AG10803 (cell line): ENCODE results near the gene TMEM204.

Experiments
- DNase-seq: peaks from one replicate; pipeline ENCODE4 v3.0.0; 2010; ENCODE audit warnings: low read depth
- H3K4me3 ChIP-seq: 2 replicates; pipeline ENCODE4 v1.5.1; 2011; ENCODE audit warnings: mild to moderate bottlenecking, low read length, control low read depth
- TF ChIP-seq, protein P1 (sequence below): conservative IDR thresholded peaks from 2 replicates; pipeline ENCODE4 v1.5.1; 2011; ENCODE audit warnings: mild to moderate bottlenecking, low read length, control low read depth, inconsistent platforms

Gene TMEM204

DNA sequence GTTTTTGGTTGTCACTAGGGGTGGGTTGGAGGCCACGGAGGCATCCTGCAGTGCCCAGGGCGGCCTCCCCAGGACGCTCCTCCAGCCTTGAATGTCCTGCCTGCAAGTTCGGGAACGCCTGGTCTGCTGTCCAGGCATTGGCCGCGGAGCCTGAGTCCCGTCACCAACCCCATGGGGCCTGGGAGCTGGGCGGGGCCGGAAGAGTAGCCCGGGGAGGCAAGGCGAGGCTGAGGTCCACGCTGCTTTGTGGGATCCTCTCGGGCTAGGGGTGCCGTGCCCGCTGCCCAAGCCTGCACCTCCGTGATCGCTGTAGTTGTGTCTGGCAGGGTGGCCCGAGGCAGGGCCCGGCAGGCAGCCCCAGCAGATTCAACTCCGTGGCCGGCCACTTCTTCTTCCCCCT, 27.6 kb upstream of the TMEM204 start:
- no peak overlapping the region for H3K4me3 ChIP-seq

DNA sequence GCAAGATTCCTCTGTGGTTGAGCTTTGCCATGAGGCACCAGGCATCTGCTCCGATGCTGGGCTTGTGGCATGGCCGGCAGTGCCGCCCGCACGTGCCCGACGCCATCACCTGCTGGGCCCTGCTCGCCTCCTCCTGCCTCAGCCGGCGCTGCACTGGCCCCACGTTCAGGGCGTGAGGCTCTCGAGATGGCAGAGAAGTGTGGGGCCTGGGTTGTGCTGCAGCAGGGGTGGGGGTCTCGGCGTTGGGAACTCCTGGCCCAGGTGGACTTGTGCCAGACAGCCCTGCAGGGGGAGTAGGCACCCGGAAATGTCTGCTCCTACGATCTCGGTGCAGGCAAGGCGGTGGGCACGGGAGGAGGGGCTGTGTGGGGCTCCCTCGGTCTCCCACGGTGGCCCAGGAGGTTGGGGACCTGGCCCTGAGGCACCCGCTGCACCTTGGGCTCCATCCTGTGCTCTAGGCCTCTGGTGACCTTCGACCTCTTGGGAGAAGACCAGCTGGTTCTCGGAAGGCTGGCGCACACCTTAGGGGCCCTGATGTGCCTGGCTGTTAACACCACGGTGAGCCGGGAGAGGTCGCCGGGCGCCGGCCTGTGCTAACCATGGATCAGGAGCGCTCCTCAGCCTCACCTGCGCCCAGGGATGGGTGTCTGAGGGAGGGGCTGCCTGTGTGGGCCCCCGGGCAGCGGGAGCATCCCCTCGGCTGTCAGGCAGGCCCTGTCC, 26.8 kb upstream of the TMEM204 start:
- no peak for DNase-seq
- no peak overlapping the region for H3K4me3 ChIP-seq
- TF ChIP-seq, protein P1, sequence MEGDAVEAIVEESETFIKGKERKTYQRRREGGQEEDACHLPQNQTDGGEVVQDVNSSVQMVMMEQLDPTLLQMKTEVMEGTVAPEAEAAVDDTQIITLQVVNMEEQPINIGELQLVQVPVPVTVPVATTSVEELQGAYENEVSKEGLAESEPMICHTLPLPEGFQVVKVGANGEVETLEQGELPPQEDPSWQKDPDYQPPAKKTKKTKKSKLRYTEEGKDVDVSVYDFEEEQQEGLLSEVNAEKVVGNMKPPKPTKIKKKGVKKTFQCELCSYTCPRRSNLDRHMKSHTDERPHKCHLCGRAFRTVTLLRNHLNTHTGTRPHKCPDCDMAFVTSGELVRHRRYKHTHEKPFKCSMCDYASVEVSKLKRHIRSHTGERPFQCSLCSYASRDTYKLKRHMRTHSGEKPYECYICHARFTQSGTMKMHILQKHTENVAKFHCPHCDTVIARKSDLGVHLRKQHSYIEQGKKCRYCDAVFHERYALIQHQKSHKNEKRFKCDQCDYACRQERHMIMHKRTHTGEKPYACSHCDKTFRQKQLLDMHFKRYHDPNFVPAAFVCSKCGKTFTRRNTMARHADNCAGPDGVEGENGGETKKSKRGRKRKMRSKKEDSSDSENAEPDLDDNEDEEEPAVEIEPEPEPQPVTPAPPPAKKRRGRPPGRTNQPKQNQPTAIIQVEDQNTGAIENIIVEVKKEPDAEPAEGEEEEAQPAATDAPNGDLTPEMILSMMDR = no peak

More for the DNA sequence above, 27.6 kb upstream of the TMEM204 start:
- TF ChIP-seq, protein P1 = no peak
- no peak for DNase-seq

DNA sequence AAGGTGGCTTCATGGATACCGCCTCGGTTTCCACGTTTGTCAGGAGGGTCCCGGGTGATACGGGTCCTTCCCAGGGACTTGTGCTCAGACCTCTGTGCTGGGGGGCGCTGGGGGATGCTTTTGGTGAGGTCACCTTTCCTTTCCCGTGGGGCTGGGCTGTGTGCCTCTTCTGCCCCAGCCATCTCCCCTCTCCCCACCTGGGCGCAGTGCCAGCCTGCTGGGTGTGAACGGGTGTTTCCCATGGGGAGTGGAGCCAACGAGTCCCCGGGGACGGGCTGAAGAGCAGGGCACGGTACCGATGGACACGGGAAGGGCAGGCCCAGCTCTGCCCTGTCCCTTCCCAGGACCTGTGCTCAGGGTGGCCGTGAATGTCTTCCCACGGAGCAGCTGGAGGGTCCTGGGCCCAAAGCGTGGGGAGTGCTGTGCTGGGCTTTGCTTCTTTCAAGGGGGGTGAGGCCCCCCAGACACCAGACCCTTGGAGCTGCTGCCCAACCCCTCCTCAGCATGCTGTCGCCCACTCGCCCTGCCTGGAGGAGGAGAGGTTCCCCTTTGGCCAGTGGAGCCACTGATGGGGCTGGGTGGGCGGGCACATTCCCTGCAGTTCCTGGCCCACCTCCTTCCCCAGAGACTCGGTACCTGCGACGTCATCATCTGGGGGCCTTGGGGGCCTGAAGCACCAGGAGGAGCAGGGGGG, 24.8 kb upstream of the TMEM204 start:
- no peak overlapping the region for H3K4me3 ChIP-seq
- no peak for DNase-seq
- TF ChIP-seq, protein P1 = no peak

DNA sequence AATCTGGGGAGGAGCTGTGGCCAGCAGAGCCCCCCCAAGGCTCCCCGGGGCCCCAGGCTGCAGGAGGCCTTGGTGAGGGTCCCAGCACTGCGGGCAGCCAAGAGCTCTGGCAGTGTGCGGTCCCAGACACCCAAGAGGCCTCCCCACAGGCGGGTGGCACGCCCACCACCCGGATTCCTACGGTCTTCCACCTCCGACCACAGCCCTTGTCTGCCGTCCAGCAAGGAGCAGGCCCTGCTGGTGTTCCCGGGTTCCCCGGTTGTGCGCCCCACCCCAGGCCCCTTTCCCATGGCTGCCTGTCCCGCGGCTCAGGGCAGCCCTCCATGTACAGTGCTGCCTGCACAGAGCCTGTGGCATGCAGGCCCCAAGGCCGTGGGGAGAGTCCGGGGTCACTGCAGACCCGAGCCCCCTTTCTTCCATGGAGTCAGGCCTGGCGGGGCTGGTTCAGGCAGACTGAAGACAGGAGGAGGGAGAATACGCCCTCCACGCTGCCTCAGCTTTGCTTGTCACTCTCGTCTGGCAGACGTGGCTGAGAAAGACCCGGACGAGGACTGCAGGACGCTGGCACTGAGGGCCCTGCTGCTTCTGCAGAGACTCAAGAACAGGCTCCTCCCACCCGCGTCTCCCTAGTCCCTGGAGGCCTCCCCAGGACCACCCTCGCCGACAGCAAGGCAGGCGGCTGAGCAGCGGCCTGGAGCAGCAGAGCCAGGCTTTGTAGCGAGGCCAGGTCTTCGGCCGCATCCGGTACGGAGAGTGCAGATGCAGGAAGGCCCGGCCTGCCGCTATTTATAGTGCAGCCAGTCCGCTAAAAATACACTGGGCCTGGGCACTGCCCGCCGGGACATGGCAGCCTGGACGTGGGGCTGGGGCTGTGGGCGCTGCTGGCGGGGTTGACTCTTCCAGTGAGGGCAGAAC, 23.9 kb upstream of the TMEM204 start:
- DNase-seq = no peak
- TF ChIP-seq, protein P1 = no peak
- H3K4me3 ChIP-seq = no peak overlapping the region

DNA sequence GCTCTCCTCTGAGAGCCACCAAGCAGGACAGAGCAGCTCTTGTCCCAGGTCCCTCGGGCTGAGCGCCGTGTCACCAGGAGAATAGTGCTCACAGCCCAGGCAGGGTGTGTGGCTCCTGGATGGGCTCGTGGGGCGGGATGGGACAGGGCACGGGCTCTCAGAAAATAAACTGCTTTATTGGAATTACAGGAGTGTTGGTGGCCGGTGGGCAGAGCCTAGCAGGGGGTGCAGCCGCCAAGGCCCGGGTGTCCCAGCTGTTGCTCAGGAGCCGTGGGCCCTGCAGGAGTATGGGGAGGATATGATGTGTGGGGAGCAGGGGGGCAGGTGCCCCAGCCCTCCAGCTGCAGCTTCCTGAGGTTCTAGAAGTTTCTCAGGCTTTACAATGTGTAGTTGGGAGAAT, 23.2 kb upstream of the TMEM204 start:
- H3K4me3 ChIP-seq = no peak overlapping the region
- TF ChIP-seq, protein P1 = no peak
- no peak for DNase-seq

DNA sequence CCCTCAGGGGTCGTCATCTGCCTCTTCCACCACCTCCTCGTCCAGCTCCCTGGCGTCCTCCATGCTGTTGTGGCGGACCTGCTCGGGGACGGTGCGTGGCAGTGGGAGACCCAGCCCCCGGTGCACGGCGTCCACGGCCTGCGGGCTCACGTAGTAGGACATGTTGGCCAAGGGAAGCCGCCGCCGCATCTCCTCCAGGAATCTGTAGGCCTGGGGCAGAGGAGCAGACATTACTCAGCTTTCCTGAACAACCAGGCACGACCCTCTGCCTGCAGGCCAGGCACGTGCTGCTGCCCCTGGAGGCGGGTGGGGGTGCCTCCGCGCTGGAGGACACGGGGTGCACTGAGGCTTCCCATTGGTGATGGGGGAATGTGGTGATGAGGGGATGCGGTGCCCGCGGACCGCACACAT, 22.5 kb upstream of the TMEM204 start:
- H3K4me3 ChIP-seq = no peak overlapping the region
- no peak for DNase-seq
- TF ChIP-seq, protein P1 = no peak
